Islet precursor cell (in vitro differentiated cells): ENCODE data around the gene TMED10.
A peak's percentile ranks its signal among the peaks of the same experiment; 100 is the strongest.

Experiments used
- DNase-seq: peaks from one replicate; pipeline ENCODE4 v3.0.0-alpha.2; 2018

TMED10 gene

DNA sequence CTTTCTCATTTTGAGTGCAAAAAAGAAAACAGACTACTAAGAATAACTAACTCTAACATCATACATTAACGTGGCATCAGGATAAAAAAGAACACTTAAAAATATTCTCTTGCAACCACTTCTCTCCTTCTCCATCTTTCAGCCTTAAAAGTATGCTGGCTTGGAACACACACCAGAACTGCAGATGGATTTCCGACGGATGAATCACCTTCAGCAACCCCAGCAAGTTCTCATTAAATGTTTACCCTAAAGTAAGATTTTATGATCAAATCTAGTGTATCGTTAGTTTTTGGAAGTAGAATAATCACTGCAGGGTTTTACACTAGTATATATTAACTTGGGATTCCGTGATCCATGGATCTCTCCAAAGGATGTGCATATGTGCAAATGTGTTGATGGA lies 50.8 kb downstream of the TMED10 start:
- DNase-seq: no peak

GRCh38 chr14:75123991-75124390 lies 52.4 kb downstream of the TMED10 start:
- peak; percentile 61 for DNase-seq

DNA sequence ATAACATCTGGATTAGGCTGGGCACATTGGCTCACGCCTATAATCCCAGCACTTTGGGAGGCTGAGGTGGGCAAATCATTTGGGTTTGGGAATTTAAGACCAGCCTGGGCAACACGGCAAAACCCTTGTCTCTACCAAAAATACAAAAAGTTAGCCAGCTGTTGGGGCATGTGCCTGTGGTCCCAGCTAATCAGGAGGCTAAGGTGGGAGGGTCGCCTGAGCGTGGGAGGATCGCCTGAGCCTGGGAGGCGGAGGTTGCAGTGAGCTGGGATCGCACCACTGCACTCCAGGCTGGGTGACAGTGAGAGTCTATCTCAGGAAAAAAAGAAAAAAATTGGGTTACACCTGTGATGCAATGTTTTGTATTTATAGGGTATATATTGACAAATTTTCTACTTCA lies 54.9 kb downstream of the TMED10 start:
- no peak for DNase-seq

- no peak for DNase-seq
These were observed 55.7 kb downstream of the TMED10 start for GRCh38 chr14:75120541-75121291.

DNA sequence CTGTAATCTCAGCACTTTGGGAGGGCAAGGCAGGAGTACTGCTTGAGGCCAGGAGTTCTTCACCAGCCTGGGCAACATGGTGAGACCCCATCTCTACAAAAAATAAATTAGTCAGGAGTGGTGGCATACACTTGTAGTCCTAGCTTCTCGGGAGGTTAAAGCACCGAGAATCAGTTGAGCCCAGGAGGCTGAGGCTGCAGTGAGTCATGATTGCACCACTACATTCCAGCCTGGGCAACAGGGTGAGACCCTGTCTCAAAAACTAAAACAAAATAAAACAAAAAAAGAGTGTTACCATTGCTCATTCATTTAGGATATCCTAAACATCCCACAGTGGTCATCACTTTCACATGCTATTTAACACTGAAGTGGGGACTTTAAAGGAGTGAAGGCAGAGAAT lies 57.4 kb downstream of the TMED10 start:
- DNase-seq: peak; percentile 57

DNA sequence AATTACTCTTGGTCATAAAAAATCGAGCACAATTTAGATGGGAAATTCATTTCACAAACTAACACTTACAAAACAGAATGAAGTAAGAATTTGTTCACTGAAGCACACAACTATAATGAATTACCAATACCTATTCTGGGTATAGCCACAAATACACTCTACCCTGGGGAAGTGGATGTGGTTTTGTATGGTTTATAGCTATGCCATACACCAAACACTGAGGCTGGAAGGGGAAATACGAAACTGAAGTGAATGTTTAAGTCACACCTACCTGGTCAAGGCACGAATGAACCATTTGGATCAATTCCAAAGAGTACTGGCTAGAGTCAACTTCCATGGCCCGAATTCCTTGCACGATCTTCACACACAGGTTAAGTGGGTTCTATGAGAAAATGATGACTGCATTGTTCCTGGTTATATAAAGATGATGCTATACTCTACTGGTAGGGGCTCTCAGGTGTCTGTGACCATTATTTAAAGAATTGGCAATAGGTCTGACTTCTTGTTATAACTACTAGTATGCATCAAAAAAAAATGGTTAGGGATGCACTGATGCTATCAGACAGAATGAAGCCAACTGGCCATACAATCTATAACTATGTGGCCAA lies 62.4 kb downstream of the TMED10 start:
- no peak for DNase-seq

DNA sequence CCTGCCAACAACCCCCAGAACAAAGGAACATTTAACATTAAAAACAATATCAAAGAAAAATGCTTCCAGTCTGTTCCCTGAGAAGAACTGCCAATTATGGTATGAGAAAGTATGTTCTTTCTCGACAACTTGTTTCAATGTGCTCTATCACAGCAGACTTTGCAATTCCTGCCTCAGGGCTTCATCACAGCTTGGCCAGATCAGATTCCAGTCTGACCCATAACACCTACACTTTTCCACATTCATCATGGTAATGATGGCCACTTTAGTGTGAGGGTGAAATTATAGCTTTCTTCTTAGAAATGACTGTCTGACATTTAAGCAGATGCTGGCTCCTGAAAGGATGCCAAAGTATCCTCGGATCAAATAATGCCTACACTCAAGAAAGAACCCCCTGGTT lies 66.5 kb downstream of the TMED10 start:
- DNase-seq: no peak

DNA sequence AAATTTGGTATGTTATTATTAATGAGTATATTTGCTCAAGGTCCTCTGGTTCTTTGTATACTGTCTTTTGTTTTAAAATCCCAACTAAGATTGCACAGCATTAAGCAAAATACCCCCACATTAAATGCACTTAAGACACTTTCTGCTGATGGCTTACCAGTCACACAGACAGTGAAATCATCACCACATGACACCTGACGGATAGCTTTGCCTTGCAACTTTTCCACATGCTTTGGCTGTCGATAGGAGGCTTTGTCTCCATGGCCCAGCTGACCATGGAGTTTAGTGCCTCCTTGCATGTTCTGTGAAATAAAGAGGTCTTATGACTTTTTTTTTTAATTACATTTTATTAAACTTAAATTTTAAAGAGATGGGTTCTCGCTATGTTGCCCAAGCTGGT lies 69.2 kb downstream of the TMED10 start:
- DNase-seq: no peak

GRCh38 chr14:75101491-75101890 lies 74.9 kb downstream of the TMED10 start:
- no peak for DNase-seq

- DNase-seq: no peak
These were observed 77.7 kb downstream of the TMED10 start for GRCh38 chr14:75098682-75099081.

GRCh38 chr14:75098212-75098611 lies 78.2 kb downstream of the TMED10 start:
- DNase-seq: no peak

DNA sequence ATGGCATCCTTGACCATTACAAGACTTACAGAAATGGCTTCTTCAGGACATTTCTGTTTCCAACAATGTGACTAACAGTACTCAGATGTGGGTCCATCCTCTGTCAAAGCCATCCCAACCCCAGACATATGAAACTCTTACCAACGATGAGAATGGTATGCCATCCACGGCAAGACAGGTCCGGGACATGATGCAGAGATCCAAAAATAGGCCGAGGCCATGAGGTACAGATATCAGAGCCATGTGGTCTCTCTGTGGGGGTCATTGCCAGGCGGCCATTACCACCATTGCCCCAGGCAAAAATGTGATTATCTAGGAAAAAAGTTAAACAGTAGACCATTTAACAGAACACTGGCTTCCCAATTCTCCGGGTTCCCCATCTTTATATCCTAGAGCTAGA lies 79.5 kb downstream of the TMED10 start:
- DNase-seq: no peak

GRCh38 chr14:75095690-75096089 lies 80.7 kb downstream of the TMED10 start:
- DNase-seq: no peak

DNA sequence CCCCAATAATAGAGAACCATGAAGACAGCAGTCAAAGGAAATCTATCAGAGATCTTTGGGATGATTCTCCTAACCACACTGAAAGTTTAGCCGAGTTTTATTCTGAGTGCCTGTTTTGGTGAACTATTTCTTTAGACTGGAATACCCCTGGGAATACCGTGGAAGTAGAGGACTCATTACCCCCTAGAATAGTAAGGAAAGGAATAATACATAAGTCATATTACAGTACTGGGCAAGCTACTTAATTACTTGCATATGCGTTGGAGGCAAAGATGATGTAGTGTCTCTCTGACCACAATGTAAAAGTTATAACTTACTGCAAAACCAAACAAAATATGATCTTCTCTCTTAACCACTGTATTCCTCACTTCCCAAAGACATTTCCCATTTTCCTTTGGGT lies 81.5 kb downstream of the TMED10 start:
- DNase-seq: no peak

DNA sequence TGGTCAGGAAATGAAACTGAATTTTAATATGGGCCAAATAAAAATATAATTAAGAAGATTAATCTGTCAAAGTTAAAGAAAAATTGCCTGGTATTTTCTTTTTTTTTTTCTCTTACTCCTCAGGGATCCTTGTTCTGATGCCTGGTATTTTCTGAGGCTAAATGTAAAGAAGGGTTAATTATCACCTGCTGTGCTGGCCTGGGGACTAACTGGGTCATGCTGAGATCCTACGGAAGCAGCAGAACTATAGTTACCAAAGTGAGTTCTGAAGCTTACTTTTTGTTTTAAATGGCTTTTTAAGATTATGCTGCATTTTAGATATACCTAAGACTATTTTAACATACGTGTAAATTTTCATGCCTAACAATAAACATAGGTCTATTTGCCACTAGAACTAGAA lies 83.7 kb downstream of the TMED10 start:
- no peak for DNase-seq

GRCh38 chr14:75091251-75091650 lies 85.2 kb downstream of the TMED10 start:
- no peak for DNase-seq

GRCh38 chr14:75090353-75090752 lies 86.1 kb downstream of the TMED10 start:
- DNase-seq: no peak

GRCh38 chr14:75088566-75089373 lies 87.6 kb downstream of the TMED10 start:
- DNase-seq: peak; percentile 67

DNA sequence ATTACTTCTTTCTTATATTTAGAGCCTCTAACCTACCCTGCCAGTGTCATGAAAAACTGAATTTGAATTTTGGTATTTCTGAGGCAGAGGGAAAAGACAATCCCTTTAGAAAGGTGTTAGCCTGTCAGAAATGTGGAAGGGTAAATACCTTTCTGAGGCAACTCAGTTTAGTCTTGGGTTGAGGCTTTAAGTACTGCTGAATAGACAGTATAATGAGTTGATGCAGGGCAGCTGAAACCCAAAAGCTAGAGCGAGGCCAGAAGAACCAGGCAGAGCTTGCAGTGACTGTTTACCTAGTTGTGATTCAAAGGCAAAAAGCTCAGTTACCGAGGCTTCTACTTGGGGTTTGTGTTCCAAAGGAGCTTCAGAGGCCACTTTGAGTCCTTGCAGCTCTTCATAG lies 88.3 kb downstream of the TMED10 start:
- no peak for DNase-seq

GRCh38 chr14:75084513-75084912 lies 91.9 kb downstream of the TMED10 start:
- no peak for DNase-seq

- DNase-seq: no peak
These were observed 93.1 kb downstream of the TMED10 start for GRCh38 chr14:75083271-75083670.

DNA sequence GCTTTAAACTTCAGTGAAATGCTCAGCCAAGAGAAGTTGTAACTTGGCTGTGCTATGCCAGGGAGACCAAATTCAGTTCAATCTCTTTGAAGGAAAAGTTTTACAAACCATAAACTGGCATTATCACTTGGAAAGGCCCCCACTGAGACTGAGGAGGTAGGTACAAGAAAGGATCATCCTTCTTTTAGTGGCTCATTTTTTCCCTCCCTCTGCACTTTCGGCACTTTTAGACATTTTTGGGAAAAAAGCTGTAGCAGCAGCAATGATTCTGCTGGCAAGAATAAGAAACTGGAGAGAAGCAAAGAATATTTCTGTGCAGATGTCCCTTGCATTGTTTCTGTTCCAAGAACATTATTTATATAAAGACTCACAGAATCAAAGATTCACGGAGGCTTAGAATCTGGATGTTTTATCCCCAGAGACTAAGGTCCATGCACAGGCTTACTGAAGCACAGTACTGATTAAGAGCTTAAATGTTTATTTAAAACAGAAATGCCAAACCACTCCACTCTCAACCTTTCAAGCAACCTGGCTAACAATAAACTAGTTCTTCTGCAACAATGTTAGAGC lies 94.7 kb downstream of the TMED10 start:
- DNase-seq: no peak
